ENCODE data around the gene PTPRE.

- TF ChIP-seq EP300 (IDR thresholded peaks at IDR 0.05; ENCODE audit: borderline replicate concordance in 1 of 2, low read depth in 1 of 2, low read length in 1 of 2), result no peak
- no peak for TF ChIP-seq REST (IDR thresholded peaks at IDR 0.05; ENCODE audit: low read depth, low read length)
- no peak for TF ChIP-seq CTCF (IDR thresholded peaks at IDR 0.05)
Measured at GRCh38 chr10:128047991-128048818, 141.3 kb downstream of the PTPRE start.
